ENCODE results near the gene MUCL3.
"Not testable (repeated sequence)": the region's sequence is repeated elsewhere in the genome, so short reads cannot be mapped to it uniquely, and the experiment has no call there.

The MUCL3 gene

GRCh38 chr6:30965140-30965601 lies 24.4 kb downstream of the MUCL3 start:
- H4K20me1 ChIP-seq (ENCODE audit: insufficient read depth, low read length), result no peaks in the 10 kb centered on the region
- no peak overlapping the region for H3K4me3 ChIP-seq (ENCODE audit: low read depth, low read length, poor library complexity, severe bottlenecking)
- H3K4me2 ChIP-seq (ENCODE audit: low read length), result no peak overlapping the region
- no peak overlapping the region for H3K9ac ChIP-seq (ENCODE audit: low read length)
- H3K27me3 ChIP-seq (ENCODE audit: insufficient read depth, low read length), result no peaks in the 10 kb centered on the region; the same call in 1 of the 2 replicates
- no peaks in the 10 kb centered on the region for H3F3A ChIP-seq (ENCODE audit: insufficient read depth, low read length)
- no peaks in the 10 kb centered on the region for H3K9me3 ChIP-seq (ENCODE audit: low read length)
- TF ChIP-seq CTCF (IDR thresholded peaks at IDR 0.05; ENCODE audit: low read length), result no peak
- no peak for TF ChIP-seq EZH2 (IDR thresholded peaks at IDR 0.05; ENCODE audit: borderline replicate concordance, low read length)
- no peak overlapping the region for H3K27ac ChIP-seq (ENCODE audit: low read depth, low read length, poor library complexity, severe bottlenecking)
- no peaks in the 10 kb centered on the region for H3K4me1 ChIP-seq (ENCODE audit: insufficient read depth, low read length, severe bottlenecking)
- H3K9me2 ChIP-seq (ENCODE audit: low read depth, low read length), result no peaks in the 10 kb centered on the region
- no peaks in the 10 kb centered on the region for H3K79me2 ChIP-seq (ENCODE audit: insufficient read depth, low read length)
- H3K36me3 ChIP-seq (ENCODE audit: insufficient read depth, low read length), result no peaks in the 10 kb centered on the region
- H2AFZ ChIP-seq (ENCODE audit: low read length), result no peak overlapping the region

- Histone ChIP-seq H2AFZ (ENCODE audit: low read length) (no peak overlapping the region), H3K27me3 (ENCODE audit: insufficient read depth, low read length) (no peaks in the 10 kb centered on the region; the same call in 1 of the 2 replicates)
Observed at GRCh38 chr6:30966154-30966553, 25.4 kb downstream of the MUCL3 start.

GRCh38 chr6:30969171-30969570 lies 28.4 kb downstream of the MUCL3 start:
- not testable (repeated sequence) for H4K20me1 ChIP-seq (ENCODE audit: insufficient read depth, low read length); H3K36me3 ChIP-seq (ENCODE audit: insufficient read depth, low read length); H3K9me3 ChIP-seq (ENCODE audit: low read length); H3K9me2 ChIP-seq (ENCODE audit: low read depth, low read length); H3K4me1 ChIP-seq (ENCODE audit: insufficient read depth, low read length, severe bottlenecking); H3K4me3 ChIP-seq (ENCODE audit: low read depth, low read length, poor library complexity, severe bottlenecking); H3K27ac ChIP-seq (ENCODE audit: low read depth, low read length, poor library complexity, severe bottlenecking); H3K4me2 ChIP-seq (ENCODE audit: low read length); H3K27me3 ChIP-seq (ENCODE audit: insufficient read depth, low read length); H3K79me2 ChIP-seq (ENCODE audit: insufficient read depth, low read length); H3F3A ChIP-seq (ENCODE audit: insufficient read depth, low read length); H2AFZ ChIP-seq (ENCODE audit: low read length); H3K9ac ChIP-seq (ENCODE audit: low read length)

More at GRCh38 chr6:30966154-30966553, 25.4 kb downstream of the MUCL3 start:
- no peaks in the 10 kb centered on the region for H4K20me1 ChIP-seq (ENCODE audit: insufficient read depth, low read length)
- no peaks in the 10 kb centered on the region for H3K79me2 ChIP-seq (ENCODE audit: insufficient read depth, low read length)
- H3K9me3 ChIP-seq (ENCODE audit: low read length), result no peaks in the 10 kb centered on the region
- no peak overlapping the region for H3K9ac ChIP-seq (ENCODE audit: low read length)
- H3F3A ChIP-seq (ENCODE audit: insufficient read depth, low read length), result no peaks in the 10 kb centered on the region
- H3K4me3 ChIP-seq (ENCODE audit: low read depth, low read length, poor library complexity, severe bottlenecking), result no peak overlapping the region
- no peaks in the 10 kb centered on the region for H3K4me1 ChIP-seq (ENCODE audit: insufficient read depth, low read length, severe bottlenecking)
- no peak overlapping the region for H3K4me2 ChIP-seq (ENCODE audit: low read length)
- H3K27ac ChIP-seq (ENCODE audit: low read depth, low read length, poor library complexity, severe bottlenecking), result no peak overlapping the region
- TF ChIP-seq CTCF (IDR thresholded peaks at IDR 0.05; ENCODE audit: low read length), result no peak
- TF ChIP-seq EZH2 (IDR thresholded peaks at IDR 0.05; ENCODE audit: borderline replicate concordance, low read length), result no peak
- no peaks in the 10 kb centered on the region for H3K36me3 ChIP-seq (ENCODE audit: insufficient read depth, low read length)
- H3K9me2 ChIP-seq (ENCODE audit: low read depth, low read length), result no peaks in the 10 kb centered on the region

DNA sequence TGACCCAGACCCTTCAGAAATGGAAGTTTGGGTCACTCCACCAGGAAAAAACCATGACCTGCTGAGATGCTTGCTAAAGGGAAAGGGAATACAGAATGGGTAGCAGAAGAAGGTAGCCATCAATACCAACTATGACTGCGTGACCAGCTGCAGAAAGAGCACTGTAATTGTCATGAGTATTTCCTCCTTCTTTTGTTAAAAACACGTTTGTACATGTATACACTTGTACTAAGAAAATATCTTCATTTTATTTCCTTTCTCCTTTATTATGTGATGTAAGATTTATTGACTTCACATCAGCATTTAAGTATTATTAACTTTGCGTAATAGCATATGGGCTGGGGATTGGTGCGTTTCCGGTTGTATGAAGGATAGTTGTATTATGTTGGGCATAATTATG lies 30.2 kb downstream of the MUCL3 start:
- no peaks in the 10 kb centered on the region for H3F3A ChIP-seq (ENCODE audit: insufficient read depth, low read length)
- no peaks in the 10 kb centered on the region for H3K9me3 ChIP-seq (ENCODE audit: low read length)
- H3K4me1 ChIP-seq (ENCODE audit: insufficient read depth, low read length, severe bottlenecking), result no peaks in the 10 kb centered on the region
- no peaks in the 10 kb centered on the region for H3K36me3 ChIP-seq (ENCODE audit: insufficient read depth, low read length)
- H3K79me2 ChIP-seq (ENCODE audit: insufficient read depth, low read length), result no peaks in the 10 kb centered on the region
- H4K20me1 ChIP-seq (ENCODE audit: insufficient read depth, low read length), result no peaks in the 10 kb centered on the region
- no peak overlapping the region for H2AFZ ChIP-seq (ENCODE audit: low read length)
- no peak overlapping the region for H3K27ac ChIP-seq (ENCODE audit: low read depth, low read length, poor library complexity, severe bottlenecking)
- H3K9me2 ChIP-seq (ENCODE audit: low read depth, low read length), result no peaks in the 10 kb centered on the region
- no peak for TF ChIP-seq EZH2 (IDR thresholded peaks at IDR 0.05; ENCODE audit: borderline replicate concordance, low read length)
- TF ChIP-seq CTCF (IDR thresholded peaks at IDR 0.05; ENCODE audit: low read length), result no peak
- no peak overlapping the region for H3K4me2 ChIP-seq (ENCODE audit: low read length)
- no peak overlapping the region for H3K9ac ChIP-seq (ENCODE audit: low read length)
- no peak overlapping the region for H3K4me3 ChIP-seq (ENCODE audit: low read depth, low read length, poor library complexity, severe bottlenecking)
- peaks cover 3% of the 10 kb centered on the region; the same call in 1 of the 2 replicates for H3K27me3 ChIP-seq (ENCODE audit: insufficient read depth, low read length)
